Activated T-cell treated with anti-CD3 and anti-CD28 coated beads, Interleukin-2, amount 50 U/mL, for 1 hour (primary cell): ENCODE data around the gene OR10G3.
"Not testable (repeated sequence)": the region's sequence is repeated elsewhere in the genome, so short reads cannot be mapped to it uniquely, and the experiment has no call there.

Source experiments
- DNase-seq: peaks from one replicate; pipeline ENCODE4 v3.0.0-alpha.2; 2020

OR10G3 gene, protein sequence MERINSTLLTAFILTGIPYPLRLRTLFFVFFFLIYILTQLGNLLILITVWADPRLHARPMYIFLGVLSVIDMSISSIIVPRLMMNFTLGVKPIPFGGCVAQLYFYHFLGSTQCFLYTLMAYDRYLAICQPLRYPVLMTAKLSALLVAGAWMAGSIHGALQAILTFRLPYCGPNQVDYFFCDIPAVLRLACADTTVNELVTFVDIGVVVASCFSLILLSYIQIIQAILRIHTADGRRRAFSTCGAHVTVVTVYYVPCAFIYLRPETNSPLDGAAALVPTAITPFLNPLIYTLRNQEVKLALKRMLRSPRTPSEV

DNA sequence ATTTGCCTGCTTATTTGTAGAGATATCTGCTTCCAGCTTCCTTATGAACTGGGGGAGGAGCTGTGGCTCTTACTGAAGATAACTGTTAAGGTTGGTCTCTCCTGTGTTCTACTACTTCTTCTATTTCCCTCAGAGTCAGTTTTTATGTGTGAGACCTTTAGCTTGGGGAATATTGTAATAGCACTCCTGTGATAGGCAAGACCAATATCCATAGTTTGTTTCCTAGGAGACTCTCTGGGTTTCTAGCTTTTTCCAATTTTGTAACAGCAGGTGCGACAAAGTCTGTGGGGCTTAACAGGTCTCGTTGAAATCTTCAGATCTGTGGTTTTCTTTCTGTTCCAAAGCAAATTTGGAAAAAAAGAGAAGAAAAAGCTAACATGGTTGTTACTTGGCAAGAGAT is at the start of gene OR10G3:
Gene OR10G3, minus strand, starts transcription at position 101 of the 400 bp plus-strand sequence. CDS start 9,332 bp downstream, outside the sequence.
- DNase-seq, result no peak

DNA sequence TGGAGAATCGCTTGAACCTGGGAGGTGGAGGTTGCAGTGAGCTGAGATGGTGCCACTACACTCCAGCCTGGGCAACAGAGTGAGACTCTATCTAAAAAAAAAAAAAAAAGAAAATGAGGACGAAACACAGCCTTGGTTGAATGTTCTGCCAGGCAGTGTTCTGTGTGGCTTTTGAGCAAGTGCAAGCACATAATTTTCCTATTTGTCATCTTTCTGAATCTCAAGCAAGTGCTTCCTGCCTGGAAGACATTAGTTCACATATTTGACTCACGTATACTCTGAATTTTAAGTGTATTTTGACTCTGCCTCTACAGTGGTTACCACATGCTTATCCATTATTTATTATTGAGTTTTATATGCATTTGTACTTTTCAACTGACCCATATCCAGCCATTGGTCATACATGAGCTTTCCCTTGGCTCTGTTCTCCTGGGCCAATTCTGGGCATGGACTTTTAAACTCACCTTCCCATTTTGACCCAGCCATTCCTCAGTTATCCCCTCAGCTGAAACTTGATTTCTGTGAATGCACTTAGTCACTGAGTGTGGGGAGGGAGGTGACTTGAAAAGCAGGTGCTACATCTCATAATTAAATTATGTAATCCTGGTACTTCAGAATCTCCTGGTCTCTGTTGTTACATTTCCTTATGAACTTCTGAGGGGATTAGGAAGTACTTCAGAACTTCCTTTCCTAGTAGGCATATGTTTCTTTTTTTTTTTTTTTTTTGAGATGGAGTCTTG is 46.8 kb upstream of the OR10G3 start:
- DNase-seq, result no peak

DNA sequence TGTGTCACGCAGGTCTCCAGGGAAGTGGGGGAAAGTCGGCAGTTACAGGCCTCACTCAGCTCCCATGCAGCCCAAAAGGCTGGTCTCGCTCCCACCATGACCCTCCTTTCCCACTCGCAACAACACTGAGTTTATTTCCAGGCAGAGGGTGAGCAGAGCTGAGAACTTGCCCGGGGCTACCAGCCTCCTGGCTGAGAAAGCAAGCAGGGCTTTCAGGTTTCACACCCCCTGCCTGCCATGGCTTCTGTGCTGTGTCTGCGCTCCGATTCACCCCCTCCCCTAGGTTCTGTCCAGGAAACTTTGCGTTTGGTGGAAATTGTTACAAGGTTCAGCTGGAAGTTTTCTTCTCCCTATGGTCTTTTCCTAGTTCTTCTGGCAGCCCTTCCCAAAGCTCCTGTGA is 37.7 kb upstream of the OR10G3 start:
- DNase-seq, result no peak

DNA sequence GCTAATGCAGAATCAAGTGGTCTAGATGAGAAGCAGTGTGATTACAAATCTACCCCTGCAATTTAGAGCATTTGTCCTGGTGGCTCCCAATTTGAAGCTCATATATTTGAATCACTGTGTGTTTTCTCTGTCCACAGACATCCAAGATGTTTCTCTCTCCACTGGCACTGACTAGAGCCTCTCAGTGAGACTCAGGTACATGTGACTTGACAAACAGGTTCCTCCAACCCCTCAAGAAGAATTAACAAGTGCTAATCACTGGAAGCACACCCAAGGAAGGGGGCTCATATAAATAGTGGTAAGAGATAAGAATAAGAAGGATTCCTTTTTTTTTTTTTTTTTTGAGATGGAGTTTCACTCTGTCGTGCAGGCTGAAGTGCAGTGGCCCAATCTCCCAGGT is 34.4 kb upstream of the OR10G3 start:
- no peak for DNase-seq

DNA sequence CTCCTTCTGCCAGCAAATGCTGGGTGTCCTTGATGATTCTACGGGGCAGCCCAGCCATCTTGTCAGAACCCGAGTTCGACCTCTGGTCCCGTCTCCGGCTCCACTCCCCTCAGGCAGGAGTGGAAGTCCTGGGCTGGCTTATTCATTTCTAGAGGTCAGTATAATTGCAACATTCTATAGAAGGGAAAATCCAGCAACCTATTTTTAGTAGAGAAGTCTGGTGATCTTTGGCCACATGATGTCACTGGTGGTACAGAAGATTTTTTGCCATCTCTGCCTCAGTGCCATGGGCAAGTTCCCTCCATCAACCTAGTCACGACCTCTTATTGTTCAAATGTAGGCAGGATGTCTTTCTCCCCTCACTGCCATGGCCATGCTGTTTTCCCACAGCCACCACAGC is 32.4 kb upstream of the OR10G3 start:
- DNase-seq, result no peak

DNA sequence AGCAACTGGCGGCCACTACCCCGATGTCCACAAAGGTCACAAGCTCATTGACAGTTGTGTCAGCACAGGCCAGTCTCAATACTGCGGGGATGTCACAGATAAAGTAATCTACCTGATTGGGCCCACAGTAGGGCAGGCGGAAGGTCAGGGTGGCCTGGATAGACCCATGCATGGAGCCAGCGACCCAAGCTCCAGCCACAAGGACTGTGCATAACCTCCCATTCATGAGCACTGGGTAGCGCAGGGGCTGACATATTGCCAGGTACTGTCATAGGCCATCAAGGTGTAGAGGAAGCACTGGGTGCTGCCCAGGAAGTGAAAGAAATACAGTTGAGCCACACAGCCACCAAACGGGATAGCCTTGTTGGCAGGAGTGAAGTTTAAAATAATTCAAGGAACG is 22.3 kb upstream of the OR10G3 start:
- not testable (repeated sequence) for DNase-seq

DNA sequence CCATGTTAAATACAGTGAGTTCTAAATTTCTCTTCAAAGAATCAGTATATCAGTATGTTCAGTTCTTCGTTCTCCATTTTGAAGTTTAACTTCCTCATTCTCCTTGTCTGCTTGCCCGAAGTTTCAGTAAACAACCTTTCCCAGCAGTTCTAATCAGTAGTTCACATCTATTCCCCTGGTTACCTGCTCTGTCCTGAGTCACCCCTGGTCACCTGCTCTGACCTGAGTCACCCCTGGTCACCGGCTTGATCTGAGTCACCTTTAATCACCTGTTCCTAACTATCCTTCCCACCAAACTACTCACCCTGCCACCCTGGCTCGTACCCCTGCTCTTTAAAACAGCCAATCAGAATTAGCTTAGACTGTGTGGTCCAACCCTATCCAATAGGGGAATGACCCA is 9.4 kb upstream of the OR10G3 start:
- DNase-seq, result no peak

DNA sequence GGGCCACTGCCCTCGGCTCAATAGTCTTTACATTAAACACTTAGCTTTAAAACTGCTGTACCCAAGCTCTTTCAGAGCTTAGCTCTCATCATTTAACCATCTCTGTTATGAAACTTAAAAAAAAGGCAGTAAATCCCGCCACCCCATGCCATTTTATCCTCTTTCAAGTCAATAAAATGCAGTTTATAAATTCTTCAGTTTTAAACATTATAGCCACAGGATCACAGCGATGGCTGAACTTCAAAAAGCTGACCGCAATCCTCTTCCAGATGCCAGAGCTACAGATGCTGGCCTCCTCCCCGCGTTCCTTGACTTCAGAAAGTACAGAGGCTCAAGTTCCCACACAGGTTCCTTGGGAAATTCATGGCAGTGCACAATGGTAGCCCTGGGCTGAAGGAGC is 4.2 kb downstream of the OR10G3 start:
- DNase-seq, result no peak

DNA sequence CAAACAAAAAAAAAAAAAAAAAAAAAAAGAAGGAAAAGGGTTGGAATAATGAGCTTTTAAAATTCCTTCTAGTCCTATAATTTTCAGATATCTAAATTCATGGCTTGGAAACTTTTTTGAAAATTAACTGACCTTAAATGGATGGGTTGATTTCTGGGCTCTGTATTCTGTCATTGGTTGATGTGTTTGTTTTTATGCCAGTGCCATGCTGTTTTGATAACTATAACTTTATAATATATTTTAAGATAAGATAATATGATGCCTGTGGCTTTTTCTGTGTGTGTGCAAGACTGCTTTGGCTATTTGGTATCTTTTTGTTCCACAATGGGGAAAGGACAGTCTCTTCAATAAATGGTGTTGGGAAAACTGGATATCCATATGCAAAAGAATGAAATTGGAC is 7.3 kb downstream of the OR10G3 start:
- no peak for DNase-seq

DNA sequence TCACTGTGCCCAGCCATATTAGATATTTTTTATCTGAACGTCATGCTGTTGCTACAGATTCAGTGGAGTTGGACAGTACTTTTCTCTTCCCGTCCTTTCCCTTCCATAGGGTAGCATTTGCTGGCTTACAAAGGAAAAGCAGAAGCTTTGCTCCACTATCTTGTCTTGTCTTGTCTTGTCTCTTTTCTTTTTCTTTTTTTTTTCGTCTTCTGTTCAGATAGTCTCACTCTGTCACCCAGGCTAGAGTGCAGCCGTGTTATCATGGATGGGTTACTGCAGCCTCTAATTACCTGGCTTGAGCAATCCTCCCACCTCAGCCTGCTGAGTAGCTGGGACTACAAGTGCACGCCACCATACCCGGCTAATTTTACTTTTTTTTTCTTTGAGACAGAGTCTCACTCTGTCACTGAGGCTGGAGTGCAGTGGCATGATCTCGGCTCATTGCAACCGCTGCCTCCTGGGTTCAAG is 21.1 kb downstream of the OR10G3 start:
- DNase-seq, result no peak

DNA sequence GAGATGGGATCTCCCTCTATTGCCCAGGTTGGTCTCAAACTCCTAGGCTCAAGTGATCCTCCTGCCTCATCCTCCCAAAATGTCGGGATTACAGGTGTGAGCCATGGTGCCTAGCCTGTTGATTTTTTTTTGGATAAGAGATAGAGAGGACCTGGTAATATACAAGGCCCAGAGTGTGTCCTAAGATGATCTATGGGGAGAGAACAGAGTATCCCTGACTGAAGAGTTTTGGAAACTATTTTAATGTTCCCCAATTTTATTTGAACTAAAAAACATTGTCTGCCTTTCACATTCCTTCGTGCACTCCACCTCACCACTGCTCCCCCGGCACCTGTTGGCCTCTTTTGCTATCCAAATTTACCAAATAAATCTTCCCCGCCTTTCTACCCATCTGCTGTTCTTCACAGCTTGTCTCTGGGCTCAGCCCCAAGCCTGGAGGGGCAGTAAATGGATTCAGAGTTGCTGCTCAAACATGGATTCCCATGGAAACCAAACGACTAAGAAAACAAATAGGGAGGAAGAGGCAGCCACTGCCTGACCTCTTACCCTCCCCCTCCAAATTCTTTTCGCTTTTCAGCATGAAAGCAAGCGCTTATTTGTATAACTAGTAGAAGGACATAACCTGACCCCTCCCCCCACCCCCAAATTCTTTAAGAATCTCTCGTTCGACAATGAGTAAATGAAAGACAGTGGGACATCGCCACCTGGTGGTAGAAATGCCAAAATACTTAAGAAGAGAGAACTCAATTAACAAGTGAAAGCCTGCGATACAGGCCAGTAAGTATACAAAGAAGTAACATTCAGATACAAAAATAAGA is 22.6 kb downstream of the OR10G3 start:
- peak; percentile 45 for DNase-seq

DNA sequence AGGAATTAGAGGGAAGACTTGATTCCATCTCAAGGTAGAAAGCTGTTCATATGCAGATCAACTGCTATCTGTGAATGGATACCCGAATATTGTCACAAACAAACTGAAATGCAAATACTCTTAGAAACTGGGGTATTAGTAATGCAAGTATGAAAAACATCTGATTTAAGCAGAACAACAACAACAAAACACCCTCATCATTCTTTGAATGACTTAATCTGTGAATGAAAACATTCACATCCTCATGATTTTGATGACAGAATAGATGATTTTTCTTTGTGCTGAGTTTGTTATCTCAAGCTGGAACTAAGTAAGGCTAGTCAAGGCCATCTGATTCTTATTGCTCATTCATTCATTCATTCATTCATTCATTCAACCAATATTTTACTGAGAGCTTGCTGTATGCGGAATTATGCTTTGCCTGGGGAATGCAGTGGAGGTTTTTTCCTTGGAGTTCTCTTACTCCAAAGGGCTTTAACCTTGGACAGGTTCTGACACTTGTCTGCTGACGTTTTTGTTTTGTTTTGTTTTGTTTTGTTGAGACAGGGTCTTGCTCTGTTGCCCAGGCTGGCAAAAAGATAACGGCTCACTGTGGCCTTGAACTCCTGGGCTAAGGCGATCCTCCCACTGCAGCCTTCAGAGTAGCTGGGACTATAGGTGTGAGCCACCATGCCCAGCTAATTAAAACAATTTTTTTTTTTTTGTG is 23.3 kb downstream of the OR10G3 start:
- DNase-seq, result no peak

DNA sequence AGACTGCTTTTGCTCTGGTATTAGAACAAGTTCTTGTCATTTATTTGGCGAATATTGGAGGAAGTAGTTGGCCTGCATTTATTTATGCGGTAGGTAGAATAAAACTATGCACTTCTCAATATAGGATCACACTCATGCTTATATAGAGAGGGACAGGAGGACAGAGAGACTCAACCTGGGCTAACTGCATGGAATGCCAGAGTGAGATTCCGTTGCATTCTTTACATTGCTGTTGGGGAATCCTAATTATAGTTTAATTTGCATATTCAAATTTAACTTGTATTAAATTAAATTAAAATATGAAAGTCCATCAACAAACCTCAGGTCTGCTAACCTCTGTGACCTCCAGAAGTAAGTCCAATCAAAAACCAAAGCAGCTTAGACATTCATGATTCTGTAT is 26.6 kb downstream of the OR10G3 start:
- no peak for DNase-seq

DNA sequence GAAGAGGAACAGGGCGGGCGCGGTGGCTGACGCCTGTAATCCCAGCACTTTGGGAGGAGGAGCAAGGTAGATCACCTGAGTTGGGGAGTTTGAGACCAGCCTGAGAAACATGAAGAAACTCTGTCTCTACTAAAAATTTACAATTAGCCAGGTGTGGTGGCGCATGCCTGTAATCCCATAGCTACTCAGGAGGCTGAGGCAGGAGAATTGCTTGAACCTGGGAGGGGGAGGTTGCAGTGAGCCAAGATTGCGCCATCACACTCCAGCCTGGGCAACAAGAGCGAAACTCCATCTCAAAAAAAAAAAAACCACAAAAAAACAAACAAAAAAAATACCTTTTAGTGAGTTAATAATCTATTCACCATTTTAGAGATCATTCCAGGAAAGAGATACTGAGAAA is 35.3 kb downstream of the OR10G3 start:
- not testable (repeated sequence) for DNase-seq

DNA sequence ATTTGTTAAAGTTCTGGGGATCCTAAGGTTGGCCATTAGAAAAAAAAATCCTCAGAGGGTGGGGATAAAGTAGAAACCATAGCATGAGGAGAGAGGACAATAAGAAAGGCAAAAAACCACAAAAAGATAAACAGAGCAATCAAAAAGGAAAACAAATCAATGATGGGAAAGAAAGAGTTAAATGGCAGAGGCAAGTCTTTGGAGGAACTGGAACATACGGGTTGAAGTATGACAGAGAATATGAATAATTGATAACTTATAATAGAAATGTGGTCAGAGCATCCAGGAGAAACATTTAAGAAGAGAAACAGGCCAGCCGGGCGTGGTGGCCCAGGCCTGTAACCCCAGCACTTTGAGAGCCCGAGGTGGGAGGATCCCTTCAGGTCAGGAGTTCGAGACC is 35.9 kb downstream of the OR10G3 start:
- no peak for DNase-seq

DNA sequence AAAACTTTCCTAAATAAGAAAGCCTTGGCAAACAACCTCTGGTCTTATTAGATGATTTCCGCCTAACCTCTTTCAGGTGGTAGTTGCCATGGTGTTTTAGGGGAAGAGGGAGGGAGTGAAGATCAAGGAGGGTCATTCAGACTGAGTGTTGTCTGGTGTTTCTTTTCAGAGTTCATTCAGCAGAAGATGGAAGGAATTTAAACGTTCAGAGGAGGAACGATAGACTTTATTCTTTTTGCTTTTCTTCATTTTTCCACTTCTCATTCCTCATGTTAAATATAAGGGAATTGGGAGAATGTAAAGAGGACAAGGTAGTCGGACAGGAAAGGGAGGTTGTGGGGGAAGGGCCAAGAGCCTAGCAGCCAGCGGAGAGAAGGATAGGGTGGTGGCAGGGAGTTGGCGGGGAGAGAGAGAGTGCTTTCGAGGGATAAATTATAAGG is 36.3 kb downstream of the OR10G3 start:
- no peak for DNase-seq

DNA sequence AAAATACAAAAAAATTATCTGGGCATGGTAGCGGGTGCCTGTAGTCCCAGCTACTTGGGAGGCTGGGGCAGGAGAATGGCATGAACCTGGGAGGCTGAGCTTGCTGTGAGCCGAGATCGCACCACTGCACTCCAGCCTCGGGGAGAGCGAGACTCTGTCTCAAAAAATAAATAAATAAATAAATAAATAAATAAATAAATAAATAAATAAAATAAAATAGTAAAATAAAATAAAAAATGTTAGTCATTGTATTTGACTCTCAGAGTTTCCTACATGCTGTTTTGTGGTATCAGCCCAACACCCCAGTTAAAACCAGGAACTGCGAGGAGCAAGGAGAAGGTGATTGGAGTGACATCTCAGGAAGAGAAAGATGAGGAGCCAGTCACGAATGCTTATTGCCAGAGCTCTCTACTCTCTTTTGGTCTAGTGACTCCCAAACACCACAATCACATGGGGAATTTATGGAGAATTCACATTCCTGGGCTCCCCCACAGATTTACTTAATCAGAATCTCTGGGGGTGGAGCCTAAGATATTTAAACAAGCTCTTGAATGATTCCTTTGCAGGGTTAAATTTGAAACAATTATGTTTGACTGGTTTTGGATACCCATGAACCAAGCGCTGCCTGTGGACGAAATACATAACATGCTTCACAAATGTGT is 38.3 kb downstream of the OR10G3 start:
- no peak for DNase-seq

DNA sequence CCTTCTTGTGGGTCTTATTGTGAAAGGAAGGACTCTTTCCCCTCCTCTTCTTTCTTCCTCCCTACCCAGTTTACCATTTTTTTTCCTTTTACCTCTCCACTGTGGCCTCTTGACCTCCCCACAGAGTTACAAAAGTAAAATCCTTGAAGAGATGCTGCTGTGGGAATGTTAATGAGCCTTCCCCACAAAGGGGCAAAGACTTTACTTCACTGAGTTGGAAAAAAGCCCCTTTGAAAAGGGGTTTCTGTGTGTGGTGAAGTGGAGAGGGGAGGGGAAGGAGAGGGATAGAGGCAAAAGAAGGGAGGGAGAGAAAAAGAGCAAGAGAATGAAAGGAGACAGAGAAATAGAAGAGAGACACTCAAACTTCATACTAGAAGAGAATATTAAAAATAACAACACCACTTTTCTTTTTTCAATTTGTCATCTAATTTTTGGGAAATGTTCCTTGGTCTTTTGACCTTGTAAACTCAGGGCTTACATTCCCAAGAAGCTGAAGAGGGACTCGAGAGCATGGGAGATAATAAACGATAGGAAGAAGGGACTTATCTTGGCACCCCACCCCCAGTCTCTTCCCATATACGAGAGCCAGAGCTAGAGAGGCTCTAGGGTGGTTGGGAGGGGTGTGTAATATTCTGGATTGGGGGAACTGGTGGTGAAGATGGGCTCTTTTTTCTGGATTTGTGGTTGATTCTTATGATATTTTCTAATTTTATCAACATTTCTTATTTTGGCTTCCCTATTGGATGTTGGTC is 40.5 kb downstream of the OR10G3 start:
- no peak for DNase-seq

DNA sequence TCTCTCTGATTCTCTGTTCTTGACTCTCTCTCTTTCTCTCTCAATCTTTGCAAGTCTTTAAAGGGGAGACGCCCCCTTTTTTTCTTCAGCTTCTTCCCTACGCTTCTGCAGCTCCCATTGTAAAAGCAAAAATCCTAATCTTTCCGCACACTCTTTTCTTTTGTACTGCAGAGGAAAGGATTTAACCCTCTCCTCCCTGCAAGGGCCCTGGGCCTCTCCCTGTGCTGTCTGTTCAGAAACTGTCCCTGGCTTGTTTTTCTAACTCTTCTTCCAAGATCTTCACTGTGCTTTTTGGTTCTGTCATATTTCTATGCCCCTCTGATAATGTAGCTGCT is 42.8 kb downstream of the OR10G3 start:
- no peak for DNase-seq

DNA sequence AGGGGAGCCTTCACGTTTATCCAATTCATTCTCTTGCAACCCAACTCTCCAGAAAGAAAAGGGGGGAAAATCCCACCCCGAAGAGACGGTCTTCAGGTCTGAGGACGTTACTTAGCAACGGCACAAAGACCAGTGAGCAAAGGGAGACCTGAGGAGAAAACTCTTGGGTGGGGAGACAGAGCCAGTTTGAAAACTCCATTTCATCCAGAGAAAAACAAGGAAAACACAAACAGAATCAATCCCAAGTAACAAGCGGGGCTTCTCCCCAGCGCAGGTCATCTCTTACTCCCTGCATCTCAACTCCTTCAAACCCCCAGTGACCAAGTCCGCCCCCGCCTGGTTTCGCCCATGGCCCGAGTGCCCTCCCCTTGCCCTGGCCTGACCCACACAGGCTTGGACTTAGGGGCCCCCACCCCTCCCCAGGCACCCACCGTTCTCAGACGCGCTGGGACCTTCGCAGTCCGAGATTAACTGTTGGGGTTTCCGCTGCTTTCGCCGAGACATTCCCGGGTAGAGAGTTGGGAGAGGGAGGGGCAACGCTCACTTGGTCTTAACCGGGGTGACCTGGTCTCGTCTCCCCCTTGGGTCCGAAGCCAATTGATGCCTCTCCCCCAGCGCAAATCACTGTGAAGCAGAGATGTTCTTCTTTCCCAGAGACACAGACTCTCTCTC is 43.3 kb downstream of the OR10G3 start:
- DNase-seq, result no peak
